HEK293T (cell line): Measurements from ENCODE around the gene GALNT16.

Experiments used
- CTCF ChIA-PET: fragments of 350-600 bp; formaldehyde crosslinking; extraction: SDS; loops from one replicate; lab custom pipeline; 2021; ENCODE audit warnings: antibody characterized with exemption, inconsistent platforms; lab: Yijun Ruan, JAX
- POLR2A ChIA-PET: fragments of 350-600 bp; formaldehyde crosslinking; extraction: SDS; loops from one replicate; lab custom pipeline; 2020; ENCODE audit warnings: antibody characterized with exemption, inconsistent platforms; lab: Yijun Ruan, JAX
- DNase-seq: peaks from one replicate; pipeline ENCODE4 v3.0.0; 2012; ENCODE audit warnings: mixed read lengths; ENCODE audit errors: extremely low spot score
- ARNT ChIP-seq: fragments of 450-650 bp; IDR thresholded peaks from 2 replicates; pipeline ENCODE4 v1.6.1; 2017; ENCODE audit warnings: mild to moderate bottlenecking
- BHLHE40 ChIP-seq: fragments of 450-650 bp; IDR thresholded peaks from 2 replicates; pipeline ENCODE4 v1.6.1; 2016; ENCODE audit warnings: mild to moderate bottlenecking, moderate library complexity, borderline replicate concordance
- CTBP1 ChIP-seq: fragments of 450-650 bp; IDR thresholded peaks from 2 replicates; pipeline ENCODE4 v1.6.1; 2016; ENCODE audit warnings: borderline replicate concordance
- ELF4 ChIP-seq: fragments of 450-650 bp; IDR thresholded peaks from 2 replicates; pipeline ENCODE4 v1.6.1; 2017; ENCODE audit warnings: antibody characterized with exemption
- FOXA1 ChIP-seq: fragments of 450-650 bp; IDR thresholded peaks from 2 replicates; pipeline ENCODE4 v1.6.1; 2016; ENCODE audit warnings: mild to moderate bottlenecking
- FOXK2 ChIP-seq: fragments of 450-650 bp; IDR thresholded peaks from 2 replicates; pipeline ENCODE4 v1.6.1; 2016; ENCODE audit warnings: mild to moderate bottlenecking
- FOXM1 ChIP-seq: fragments of 450-650 bp; IDR thresholded peaks from 2 replicates; pipeline ENCODE4 v1.6.1; 2017; ENCODE audit warnings: mild to moderate bottlenecking, borderline replicate concordance
- HDGF ChIP-seq: fragments of 450-650 bp; IDR thresholded peaks from 2 replicates; pipeline ENCODE4 v1.6.1; 2017; ENCODE audit warnings: antibody characterized with exemption, borderline replicate concordance
- L3MBTL2 ChIP-seq: fragments of 450-650 bp; conservative IDR thresholded peaks from 2 replicates; pipeline ENCODE4 v1.6.1; 2016; ENCODE audit warnings: mild to moderate bottlenecking
- LEF1 ChIP-seq: fragments of 450-650 bp; IDR thresholded peaks from 2 replicates; pipeline ENCODE4 v1.6.1; 2017; ENCODE audit warnings: mild to moderate bottlenecking, borderline replicate concordance
- NFRKB ChIP-seq: fragments of 450-650 bp; IDR thresholded peaks from 2 replicates; pipeline ENCODE4 v1.6.1; 2016; ENCODE audit warnings: mild to moderate bottlenecking, moderate library complexity
- SP1 ChIP-seq: fragments of 450-650 bp; IDR thresholded peaks from 2 replicates; pipeline ENCODE4 v1.6.1; 2017
- SUZ12 ChIP-seq: fragments of 450-650 bp; IDR thresholded peaks from 2 replicates; pipeline ENCODE4 v1.6.1; 2016; ENCODE audit warnings: mild to moderate bottlenecking
- TARDBP ChIP-seq: fragments of 450-650 bp; IDR thresholded peaks from 2 replicates; pipeline ENCODE4 v1.6.1; 2016
- ZNF384 ChIP-seq: fragments of 450-650 bp; IDR thresholded peaks from 2 replicates; pipeline ENCODE4 v1.6.1; 2016
- TF ChIP-seq, protein P1 (sequence below): fragments of 450-650 bp; IDR thresholded peaks from 2 replicates; pipeline ENCODE4 v1.6.1; 2016

The GALNT16 gene

DNA sequence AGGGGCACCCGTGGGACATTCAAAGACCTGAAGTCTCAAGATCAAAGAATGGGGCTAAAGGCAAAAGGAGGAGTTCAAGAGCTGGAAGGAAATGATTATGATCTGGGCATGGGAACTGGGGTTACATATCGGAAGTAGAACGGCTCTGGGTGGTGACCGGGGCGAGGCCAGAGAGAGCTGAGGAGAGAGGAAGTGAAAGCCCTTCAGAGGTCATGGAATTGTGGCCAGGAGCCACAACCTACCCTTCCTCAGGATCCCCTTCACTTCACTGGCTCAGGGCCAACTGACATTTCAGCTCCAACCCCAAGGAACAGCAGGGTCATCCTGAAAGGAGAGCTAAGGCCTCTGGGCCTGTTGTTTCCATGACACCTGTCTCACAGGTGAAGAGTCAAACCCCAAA lies 57.8 kb downstream of the GALNT16 start:
- TF ChIP-seq ARNT (no peak), L3MBTL2 (no peak), TARDBP (no peak), NFRKB (no peak)
- TF ChIP-seq, protein P1, sequence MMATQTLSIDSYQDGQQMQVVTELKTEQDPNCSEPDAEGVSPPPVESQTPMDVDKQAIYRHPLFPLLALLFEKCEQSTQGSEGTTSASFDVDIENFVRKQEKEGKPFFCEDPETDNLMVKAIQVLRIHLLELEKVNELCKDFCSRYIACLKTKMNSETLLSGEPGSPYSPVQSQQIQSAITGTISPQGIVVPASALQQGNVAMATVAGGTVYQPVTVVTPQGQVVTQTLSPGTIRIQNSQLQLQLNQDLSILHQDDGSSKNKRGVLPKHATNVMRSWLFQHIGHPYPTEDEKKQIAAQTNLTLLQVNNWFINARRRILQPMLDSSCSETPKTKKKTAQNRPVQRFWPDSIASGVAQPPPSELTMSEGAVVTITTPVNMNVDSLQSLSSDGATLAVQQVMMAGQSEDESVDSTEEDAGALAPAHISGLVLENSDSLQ: no peak
- no peak for DNase-seq
- ChIA-PET POLR2A (no interaction called here), CTCF (no interaction called here)

GRCh38 chr14:69318241-69318640 lies 58.3 kb downstream of the GALNT16 start:
- DNase-seq: no peak
- ChIA-PET CTCF (no interaction called here), POLR2A (no interaction called here)
- TF ChIP-seq, protein P1: no peak
- no peak for TF ChIP-seq L3MBTL2
- TF ChIP-seq SUZ12: no peak
- TF ChIP-seq LEF1: no peak

GRCh38 chr14:69318901-69319475 lies 59.0 kb downstream of the GALNT16 start:
- ChIA-PET POLR2A (no interaction called here), CTCF (interaction anchor here (0.6 kb wide), 1 partner anchor 26 kb away, joined by 3 read pairs; no protein-coding TSS in a partner anchor)
- TF ChIP-seq NFRKB (no peak), L3MBTL2 (no peak)
- DNase-seq: no peak

DNA sequence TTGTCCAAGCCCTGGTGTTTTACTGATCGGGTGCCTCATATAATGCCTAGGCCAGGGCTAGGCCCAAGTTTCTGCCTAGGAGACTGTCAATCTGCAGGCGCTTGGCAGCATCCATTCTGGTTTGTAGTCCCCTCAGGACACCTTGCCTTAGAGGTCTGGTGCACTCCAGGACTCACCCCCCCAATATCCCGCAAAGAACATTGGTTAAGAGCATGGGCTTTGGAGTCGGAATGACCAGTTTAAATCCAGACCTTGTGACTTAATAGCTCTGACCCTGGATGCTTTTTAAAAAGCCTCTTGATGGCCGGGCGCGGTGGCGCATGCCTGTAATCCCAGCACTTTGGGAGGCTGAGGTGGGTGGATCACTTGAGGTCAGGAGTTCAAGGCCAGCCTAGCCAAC lies 60.0 kb downstream of the GALNT16 start:
- CTCF ChIA-PET: interaction anchor here (0.6 kb wide), 1 partner anchor 25 kb away, joined by 3 read pairs; no protein-coding TSS in a partner anchor
- no peak for TF ChIP-seq FOXA1
- no peak for TF ChIP-seq TARDBP
- no peak for TF ChIP-seq BHLHE40
- no peak for TF ChIP-seq NFRKB
- TF ChIP-seq SUZ12: no peak
- no peak for TF ChIP-seq HDGF
- TF ChIP-seq L3MBTL2: no peak
- no peak for TF ChIP-seq ELF4
- TF ChIP-seq, protein P1: no peak
- TF ChIP-seq LEF1: no peak
- TF ChIP-seq ZNF384: no peak
- POLR2A ChIA-PET: no interaction called here

DNA sequence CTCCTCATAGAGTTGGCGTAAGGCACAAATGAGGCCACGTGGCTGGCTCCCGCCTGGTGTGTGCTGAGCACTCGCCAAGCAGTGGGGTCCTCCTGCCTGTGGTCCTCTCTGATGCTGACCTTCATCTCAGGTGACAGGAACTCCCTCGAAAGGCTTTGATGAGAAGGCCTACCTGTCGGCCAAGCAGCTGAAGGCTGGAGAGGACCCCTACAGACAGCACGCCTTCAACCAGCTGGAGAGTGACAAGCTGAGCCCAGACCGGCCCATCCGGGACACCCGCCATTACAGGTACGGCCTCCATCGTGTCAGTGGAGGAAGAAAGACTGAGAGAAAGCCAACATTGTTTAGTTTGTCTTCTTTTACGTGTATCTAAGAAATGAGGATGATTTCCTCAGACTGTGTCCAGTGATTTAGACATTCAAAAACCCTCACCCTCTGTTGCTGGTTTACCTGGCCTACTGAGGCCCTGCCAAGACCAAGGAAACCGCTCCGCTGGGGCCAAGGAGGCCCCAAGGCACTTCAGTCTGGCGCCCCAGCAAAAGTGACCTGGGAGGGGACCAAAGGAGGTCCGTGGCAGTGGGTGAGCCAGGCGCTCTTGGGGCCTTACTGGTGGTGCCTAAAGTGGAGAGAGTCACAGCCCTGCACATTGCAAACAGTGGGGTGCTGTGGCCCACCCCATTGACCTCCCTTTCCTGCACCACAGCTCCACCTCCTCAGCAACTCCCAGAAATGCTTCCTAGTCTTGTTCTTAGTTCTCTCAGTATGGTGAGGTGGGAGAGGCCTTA lies 60.8 kb downstream of the GALNT16 start:
- CTCF ChIA-PET: no interaction called here
- DNase-seq: no peak
- TF ChIP-seq HDGF: no peak
- no peak for TF ChIP-seq LEF1
- no peak for TF ChIP-seq CTBP1
- no peak for TF ChIP-seq L3MBTL2
- TF ChIP-seq NFRKB: no peak
- no peak for TF ChIP-seq TARDBP
- TF ChIP-seq FOXA1: no peak

More for the DNA sequence above, 60.0 kb downstream of the GALNT16 start:
- DNase-seq: no peak

GRCh38 chr14:69321601-69322330 lies 61.8 kb downstream of the GALNT16 start:
- ChIA-PET POLR2A (interaction anchor here (1.3 kb wide), 1 partner anchor 9 kb away, joined by 3 read pairs; no protein-coding TSS in a partner anchor), CTCF (no interaction called here)
- DNase-seq: no peak
- TF ChIP-seq ARNT (no peak), FOXM1 (no peak), NFRKB (no peak), HDGF (no peak), FOXK2 (no peak), CTBP1 (no peak), FOXA1 (no peak), TARDBP (no peak), ZNF384 (no peak), SP1 (no peak)

More for the DNA sequence above, 60.8 kb downstream of the GALNT16 start:
- POLR2A ChIA-PET: interaction anchor here (1.3 kb wide), 1 partner anchor 10 kb away, joined by 3 read pairs; no protein-coding TSS in a partner anchor
